ENCODE results near the gene MAD2L2.

The MAD2L2 gene

DNA sequence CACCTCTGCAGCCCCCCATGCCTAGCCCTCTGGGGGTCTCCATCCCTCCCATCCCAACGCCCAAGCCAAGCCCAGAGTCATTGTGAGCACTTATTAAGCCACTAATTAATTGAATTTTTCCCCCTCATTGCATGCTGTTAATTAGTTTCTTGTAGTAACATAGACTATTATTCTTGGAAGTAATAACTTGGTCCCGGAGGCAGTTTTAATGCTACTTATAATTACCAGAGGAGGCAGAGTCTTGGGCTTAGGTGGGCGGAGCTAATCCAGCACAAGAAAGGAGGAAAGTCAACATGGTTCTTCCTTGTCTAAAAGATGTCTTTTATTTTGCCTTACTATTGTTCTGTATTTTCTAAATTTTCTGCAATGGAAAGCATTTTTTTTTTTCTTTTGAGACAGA, 54.4 kb downstream of the MAD2L2 start:
- Histone ChIP-seq H3K4me1 (ENCODE audit: control insufficient read depth, low read length) (no peaks in the 10 kb centered on the region), H3K4me3 (ENCODE audit: low read length) (no peak overlapping the region), H3K36me3 (ENCODE audit: control insufficient read depth, low read length) (no peaks in the 10 kb centered on the region), H3K27me3 (ENCODE audit: control insufficient read depth, low read length) (peaks cover 41% of the 10 kb centered on the region), H3K27ac (ENCODE audit: low read depth, low read length) (no peak overlapping the region), H3F3A (ENCODE audit: control insufficient read depth, insufficient read depth) (no peaks in the 10 kb centered on the region), H3K4me2 (ENCODE audit: low read length) (no peak overlapping the region), H4K20me1 (ENCODE audit: control insufficient read depth, insufficient read depth, low read depth, low read length) (no peaks in the 10 kb centered on the region), H3K9me3 (ENCODE audit: control insufficient read depth, insufficient read depth, low read length) (no peaks in the 10 kb centered on the region), H3K79me2 (ENCODE audit: control insufficient read depth, low read length) (no peaks in the 10 kb centered on the region), H3K9me2 (replicated peaks; ENCODE audit: control insufficient read depth, low read length) (no peaks in the 10 kb centered on the region)
- TF ChIP-seq, protein P1, sequence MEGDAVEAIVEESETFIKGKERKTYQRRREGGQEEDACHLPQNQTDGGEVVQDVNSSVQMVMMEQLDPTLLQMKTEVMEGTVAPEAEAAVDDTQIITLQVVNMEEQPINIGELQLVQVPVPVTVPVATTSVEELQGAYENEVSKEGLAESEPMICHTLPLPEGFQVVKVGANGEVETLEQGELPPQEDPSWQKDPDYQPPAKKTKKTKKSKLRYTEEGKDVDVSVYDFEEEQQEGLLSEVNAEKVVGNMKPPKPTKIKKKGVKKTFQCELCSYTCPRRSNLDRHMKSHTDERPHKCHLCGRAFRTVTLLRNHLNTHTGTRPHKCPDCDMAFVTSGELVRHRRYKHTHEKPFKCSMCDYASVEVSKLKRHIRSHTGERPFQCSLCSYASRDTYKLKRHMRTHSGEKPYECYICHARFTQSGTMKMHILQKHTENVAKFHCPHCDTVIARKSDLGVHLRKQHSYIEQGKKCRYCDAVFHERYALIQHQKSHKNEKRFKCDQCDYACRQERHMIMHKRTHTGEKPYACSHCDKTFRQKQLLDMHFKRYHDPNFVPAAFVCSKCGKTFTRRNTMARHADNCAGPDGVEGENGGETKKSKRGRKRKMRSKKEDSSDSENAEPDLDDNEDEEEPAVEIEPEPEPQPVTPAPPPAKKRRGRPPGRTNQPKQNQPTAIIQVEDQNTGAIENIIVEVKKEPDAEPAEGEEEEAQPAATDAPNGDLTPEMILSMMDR (IDR thresholded peaks at IDR 0.05; ENCODE audit: low read depth, low read length, poor library complexity, severe bottlenecking): no peak
- TF ChIP-seq EZH2phosphoT487 (IDR thresholded peaks at IDR 0.05; ENCODE audit: borderline replicate concordance, low read length): no peak

Measured in DOHH2 (cell line).